Glutamatergic neuron (in vitro differentiated cells): ENCODE data around the gene SRMS. TPM values are rescaled to one million over a fixed set of nuclear protein-coding genes. Genes with fewer than 3 reads are reported as not detected.
"Not testable (repeated sequence)": the region's sequence is repeated elsewhere in the genome, so short reads cannot be mapped to it uniquely, and the experiment has no call there.

Experiments used
- DNase-seq: peaks from one replicate; pipeline ENCODE4 v3.0.0; 2022
- H3K27ac Mint-ChIP-seq: one replicate; pipeline ENCODE4 v1.8.0; 2020; ENCODE audit warnings: mild to moderate bottlenecking, mixed read lengths, inconsistent platforms; ENCODE audit not compliant: unreplicated experiment
- H3K27me3 Mint-ChIP-seq: one replicate; pipeline ENCODE4 v1.8.0; 2020; ENCODE audit warnings: mild to moderate bottlenecking, moderate library complexity, mixed read lengths, inconsistent platforms; ENCODE audit not compliant: unreplicated experiment
- H3K36me3 Mint-ChIP-seq: one replicate; pipeline ENCODE4 v1.8.0; 2020; ENCODE audit warnings: mild to moderate bottlenecking, mixed read lengths, inconsistent platforms; ENCODE audit not compliant: unreplicated experiment
- H3K4me1 Mint-ChIP-seq: one replicate; pipeline ENCODE4 v1.8.0; 2020; ENCODE audit warnings: mild to moderate bottlenecking, low read depth, mixed read lengths, inconsistent platforms; ENCODE audit not compliant: unreplicated experiment
- H3K4me3 Mint-ChIP-seq: one replicate; pipeline ENCODE4 v1.8.0; 2020; ENCODE audit warnings: mild to moderate bottlenecking, mixed read lengths, inconsistent platforms; ENCODE audit not compliant: unreplicated experiment
- H3K9me3 Mint-ChIP-seq: one replicate; pipeline ENCODE4 v1.8.0; 2020; ENCODE audit warnings: mild to moderate bottlenecking, moderate library complexity, mixed read lengths, inconsistent platforms; ENCODE audit not compliant: unreplicated experiment
- total RNA-seq: library from RNA; stranded (reverse); fragmentation: NEBNext Ultra II Directional; extraction: Animal tissue kit (Norgen Biotek cat#: 25700); gene quantifications from one replicate; pipeline ENCODE4 v1.2.1, GENCODE V29; 2021; ENCODE audit not compliant: unreplicated experiment
- TF ChIP-seq, protein P1 (sequence below): fragments of 200-600 bp; sonication (generic); IDR thresholded peaks from one replicate; pipeline ENCODE4 v1.5.0; 2021; ENCODE audit not compliant: partially characterized antibody, unreplicated experiment

Gene SRMS
- total RNA-seq, 1 donor from 2014 or later = not detected

DNA sequence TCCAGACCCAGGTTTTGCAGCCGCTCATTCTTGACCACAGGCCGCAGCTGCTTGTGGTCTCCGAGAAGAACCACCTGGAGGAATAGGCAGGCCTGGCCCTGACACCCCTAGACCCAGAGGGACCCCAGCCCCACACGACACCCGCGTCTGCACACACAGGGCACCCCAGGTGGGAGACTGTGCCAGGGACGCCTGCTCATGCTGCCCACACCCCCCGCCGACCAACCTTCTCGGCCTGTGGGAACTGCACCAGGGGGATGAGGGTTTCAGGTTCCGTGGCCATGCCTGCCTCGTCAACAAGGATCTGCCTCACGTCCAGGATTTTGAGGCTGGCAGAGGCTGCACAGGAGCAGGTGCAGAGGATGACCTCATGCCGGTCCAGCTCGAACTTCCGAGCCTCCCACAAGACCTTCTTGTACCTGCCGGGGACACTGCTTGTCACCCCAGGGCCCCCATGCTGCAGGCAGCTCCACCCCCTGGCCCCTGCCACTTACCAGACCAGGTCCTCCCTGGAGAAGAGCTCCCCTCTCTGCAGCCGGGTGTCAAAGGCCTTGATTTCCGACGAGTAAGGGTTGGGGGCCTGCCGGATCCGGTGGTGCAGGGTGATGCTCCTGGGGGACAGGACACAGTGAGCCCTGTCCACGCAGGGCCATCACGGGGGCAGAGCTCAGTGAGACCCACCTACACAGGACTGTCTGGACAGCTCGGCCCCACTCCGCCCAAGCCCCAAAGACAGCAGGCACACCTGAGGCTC, 13.5 kb upstream of the SRMS start:
- no peaks in the 10 kb centered on the region for H3K36me3 Mint-ChIP-seq
- H3K9me3 Mint-ChIP-seq = peaks cover 5% of the 10 kb centered on the region
- H3K4me3 Mint-ChIP-seq = no peak overlapping the region
- peaks cover 3% of the 10 kb centered on the region for H3K27me3 Mint-ChIP-seq
- TF ChIP-seq, protein P1, sequence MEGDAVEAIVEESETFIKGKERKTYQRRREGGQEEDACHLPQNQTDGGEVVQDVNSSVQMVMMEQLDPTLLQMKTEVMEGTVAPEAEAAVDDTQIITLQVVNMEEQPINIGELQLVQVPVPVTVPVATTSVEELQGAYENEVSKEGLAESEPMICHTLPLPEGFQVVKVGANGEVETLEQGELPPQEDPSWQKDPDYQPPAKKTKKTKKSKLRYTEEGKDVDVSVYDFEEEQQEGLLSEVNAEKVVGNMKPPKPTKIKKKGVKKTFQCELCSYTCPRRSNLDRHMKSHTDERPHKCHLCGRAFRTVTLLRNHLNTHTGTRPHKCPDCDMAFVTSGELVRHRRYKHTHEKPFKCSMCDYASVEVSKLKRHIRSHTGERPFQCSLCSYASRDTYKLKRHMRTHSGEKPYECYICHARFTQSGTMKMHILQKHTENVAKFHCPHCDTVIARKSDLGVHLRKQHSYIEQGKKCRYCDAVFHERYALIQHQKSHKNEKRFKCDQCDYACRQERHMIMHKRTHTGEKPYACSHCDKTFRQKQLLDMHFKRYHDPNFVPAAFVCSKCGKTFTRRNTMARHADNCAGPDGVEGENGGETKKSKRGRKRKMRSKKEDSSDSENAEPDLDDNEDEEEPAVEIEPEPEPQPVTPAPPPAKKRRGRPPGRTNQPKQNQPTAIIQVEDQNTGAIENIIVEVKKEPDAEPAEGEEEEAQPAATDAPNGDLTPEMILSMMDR = no peak
- H3K4me1 Mint-ChIP-seq = no peaks in the 10 kb centered on the region
- DNase-seq = no peak
- H3K27ac Mint-ChIP-seq = no peak overlapping the region

DNA sequence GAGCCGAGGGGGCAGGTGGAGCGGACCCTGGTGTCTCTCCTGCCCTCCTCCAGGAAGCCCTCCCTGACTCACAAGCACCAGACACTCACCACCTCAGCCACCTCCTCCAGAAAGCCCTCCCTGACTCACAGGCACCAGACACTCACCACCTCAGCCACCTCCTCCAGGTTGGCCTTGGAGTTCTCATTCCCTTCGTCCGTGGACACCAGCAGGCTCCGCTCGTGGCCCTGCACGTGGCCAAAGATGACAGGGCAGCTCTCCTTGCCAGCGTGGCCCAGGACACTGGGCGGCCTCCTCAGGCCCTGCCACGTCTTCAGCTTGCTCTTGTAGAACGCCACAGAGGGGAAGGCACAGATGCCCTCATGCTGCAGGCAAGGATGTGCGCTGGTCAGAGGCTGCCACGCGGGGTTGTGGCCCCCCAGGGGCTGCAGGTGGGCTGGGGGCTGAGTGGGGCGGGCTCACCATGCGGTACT, 12.8 kb upstream of the SRMS start:
- Mint-ChIP-seq H3K27ac (no peak overlapping the region), H3K4me3 (no peak overlapping the region), H3K4me1 (no peaks in the 10 kb centered on the region), H3K36me3 (no peaks in the 10 kb centered on the region), H3K9me3 (peaks cover 5% of the 10 kb centered on the region), H3K27me3 (peaks cover 3% of the 10 kb centered on the region)
- TF ChIP-seq, protein P1 = no peak
- DNase-seq = no peak

DNA sequence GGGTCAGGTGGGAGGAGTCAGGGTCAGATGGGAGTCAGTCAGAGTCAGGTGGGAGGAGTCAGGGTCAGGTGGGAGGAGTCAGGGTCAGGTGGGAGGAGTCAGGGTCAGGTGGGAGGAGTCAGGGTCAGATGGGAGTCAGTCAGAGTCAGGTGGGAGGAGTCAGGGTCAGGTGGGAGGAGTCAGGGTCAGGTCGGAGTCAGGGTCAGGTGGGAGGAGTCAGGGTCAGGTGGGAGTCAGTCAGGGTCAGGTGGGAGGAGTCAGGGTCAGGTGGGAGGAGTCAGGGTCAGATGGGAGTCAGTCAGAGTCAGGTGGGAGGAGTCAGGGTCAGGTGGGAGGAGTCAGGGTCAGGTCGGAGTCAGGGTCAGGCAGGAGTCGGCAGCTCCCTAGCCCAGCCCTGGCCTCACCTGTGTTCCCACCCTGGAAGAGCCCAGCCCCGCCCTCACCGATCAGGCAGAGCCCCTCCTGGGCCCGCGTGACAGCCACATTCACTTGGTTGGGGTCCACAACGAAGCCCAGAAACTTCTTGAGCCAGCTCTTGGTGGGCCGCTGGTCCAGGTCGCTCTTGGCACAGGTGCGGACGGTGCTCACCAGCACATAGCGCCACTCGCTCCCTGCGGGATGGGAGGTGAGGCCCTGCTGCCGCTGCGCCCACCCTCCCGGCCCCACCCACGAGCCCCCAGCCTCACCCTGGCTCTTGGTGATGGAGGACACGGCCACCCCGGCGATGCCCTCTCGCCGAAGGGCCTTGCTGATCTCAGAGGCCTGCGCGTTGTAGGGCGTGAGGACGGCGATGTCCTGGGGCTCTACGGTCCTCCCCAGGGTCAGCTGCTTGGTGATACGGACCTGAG, 12.2 kb upstream of the SRMS start:
- not testable (repeated sequence) for H3K4me3 Mint-ChIP-seq, H3K4me1 Mint-ChIP-seq, DNase-seq, H3K27ac Mint-ChIP-seq, H3K27me3 Mint-ChIP-seq, H3K36me3 Mint-ChIP-seq, H3K9me3 Mint-ChIP-seq

DNA sequence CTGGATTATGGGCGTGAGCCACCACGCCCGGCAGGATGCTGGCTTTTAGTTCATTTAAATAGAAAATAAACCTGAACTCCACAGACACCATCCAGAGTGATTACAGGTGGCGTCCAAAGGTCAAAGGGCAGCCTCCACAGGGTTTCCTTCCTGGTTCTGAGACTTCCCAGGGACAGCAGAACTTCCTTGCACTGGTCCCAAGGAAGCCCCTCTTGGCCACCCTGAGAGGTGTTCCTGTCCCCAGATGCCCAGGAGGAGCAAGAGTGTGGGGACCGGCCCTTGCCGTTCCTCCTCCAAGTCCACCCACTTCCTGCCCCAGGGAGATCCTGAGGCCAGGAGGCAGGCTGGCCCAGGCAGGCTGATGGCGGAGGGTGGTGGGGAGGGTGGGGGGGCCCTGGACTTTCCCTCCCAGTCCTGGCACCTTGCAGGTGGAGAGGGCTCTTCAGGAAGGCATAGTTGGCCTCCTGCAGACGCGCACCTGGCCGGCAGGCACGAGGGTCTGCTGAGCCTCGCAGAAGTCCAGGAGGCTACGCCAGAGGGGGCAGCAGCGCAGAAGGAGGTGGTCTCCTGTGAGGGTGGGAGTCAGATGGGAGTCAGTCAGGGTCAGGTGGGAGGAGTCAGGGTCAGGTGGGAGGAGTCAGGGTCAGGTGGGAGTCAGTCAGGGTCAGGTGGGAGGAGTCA, 11.4 kb upstream of the SRMS start:
- H3K9me3 Mint-ChIP-seq = peaks cover 5% of the 10 kb centered on the region
- H3K36me3 Mint-ChIP-seq = no peaks in the 10 kb centered on the region
- TF ChIP-seq, protein P1 = no peak
- no peak overlapping the region for H3K27ac Mint-ChIP-seq
- no peaks in the 10 kb centered on the region for H3K4me1 Mint-ChIP-seq
- H3K27me3 Mint-ChIP-seq = peaks cover 3% of the 10 kb centered on the region
- no peak overlapping the region for H3K4me3 Mint-ChIP-seq
- DNase-seq = no peak

DNA sequence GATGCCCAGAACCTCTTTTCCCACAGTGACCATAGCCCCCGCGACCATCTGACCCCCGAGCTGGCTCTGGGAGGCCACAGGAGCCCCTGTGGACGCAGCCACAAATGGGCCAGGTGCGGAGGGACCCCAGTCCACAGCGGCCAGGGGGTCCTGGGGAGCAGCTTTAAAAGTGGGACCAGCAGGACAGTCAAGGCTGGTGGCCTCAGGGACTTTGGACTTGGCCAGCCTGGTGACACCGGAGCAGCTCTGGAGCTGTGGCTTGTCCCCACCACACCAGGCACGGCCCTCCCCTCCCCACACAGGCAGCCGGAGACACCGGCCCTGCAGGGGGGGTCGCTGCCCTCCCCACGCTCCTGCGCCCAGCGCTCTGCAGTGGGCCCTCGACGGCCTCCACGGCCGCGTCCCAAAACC, 9.9 kb upstream of the SRMS start:
- no peak for DNase-seq
- H3K27ac Mint-ChIP-seq = peak overlapping the region; percentile 35

More for the DNA sequence above, 9.9 kb upstream of the SRMS start:
- H3K4me1 Mint-ChIP-seq = no peaks in the 10 kb centered on the region
- no peak overlapping the region for H3K4me3 Mint-ChIP-seq
- TF ChIP-seq, protein P1 = no peak
- H3K36me3 Mint-ChIP-seq = no peaks in the 10 kb centered on the region
- peaks cover 3% of the 10 kb centered on the region for H3K27me3 Mint-ChIP-seq
- H3K9me3 Mint-ChIP-seq = peaks cover 5% of the 10 kb centered on the region
